Psoas muscle (tissue), 8 donors: ENCODE results near the gene KRT24. TPM values are rescaled to one million over a fixed set of nuclear protein-coding genes. Genes with fewer than 3 reads are reported as not detected.

ENCODE experiments used
- ATAC-seq, 4 donors: fragments of 200-7000 bp; cut with Tn5 transposase; one replicate each; pipeline ENCODE4 v1.9.1; 2020; ENCODE audit warnings: moderate library complexity in 3 of 4, mild to moderate bottlenecking in 2 of 4
- DNase-seq, 2 donors: peaks; one replicate each; pipeline ENCODE4 v3.0.0-alpha.2; 2020
- H3K27ac ChIP-seq: fragments of 200-600 bp; one replicate; pipeline ENCODE4 v1.8.0; 2022
- H3K27me3 ChIP-seq, 3 donors: fragments of 200-600 bp in 1 of 3; one replicate each; pipeline versions ENCODE4 v1.6.1 to v1.8.0; 2013 to 2022; ENCODE audit warnings: low read length in 2 of 3, mild to moderate bottlenecking in 2 of 3, moderate library complexity in 1 of 3; ENCODE audit not compliant: insufficient read depth in 3 of 3
- H3K36me3 ChIP-seq, 2 donors: fragments of 200-600 bp in 1 of 2; one replicate each; pipeline versions ENCODE4 v1.6.1 to v1.8.0; 2013 to 2022; ENCODE audit warnings: low read depth in 1 of 2, mild to moderate bottlenecking in 1 of 2, moderate library complexity in 1 of 2; ENCODE audit not compliant: insufficient read depth in 1 of 2
- H3K4me1 ChIP-seq: fragments of 200-600 bp; one replicate; pipeline ENCODE4 v1.8.0; 2022
- H3K4me3 ChIP-seq: fragments of 200-600 bp; one replicate; pipeline ENCODE4 v1.8.0; 2022; ENCODE audit warnings: mild to moderate bottlenecking
- H3K9me3 ChIP-seq: fragments of 200-600 bp; one replicate; pipeline ENCODE4 v1.8.0; 2022
- CTCF ChIP-seq: fragments of 200-600 bp; IDR thresholded peaks from one replicate; pipeline ENCODE4 v1.8.0; 2022; ENCODE audit warnings: antibody characterized with exemption
- WGBS, 3 donors: extraction: QIAGEN DNeasy Blood & Tissue Kit; methylation state at CpG; one replicate each; pipeline versions ENCODE4 v1.1.6 to v1.1.7; 2013; 5-methylcytosine and 5-hydroxymethylcytosine counted together
- intact Hi-C, 2 donors: fragments of 100-400 bp; cut with DNase I; formaldehyde crosslinking; loops; one replicate each; pipeline versions ENCODE4 v1.11.0 to v1.14.2; 2022
- polyA plus RNA-seq, 3 donors: library from polyadenylated mRNA; stranded (reverse); fragments of 200-250 nt; gene quantifications; one replicate each; pipeline ENCODE4 v1.2.3, GENCODE V29; 2013
- total RNA-seq, 4 donors: library from RNA; stranded (reverse); fragmentation: NEBNext Ultra II Directional in 2 of 4; extraction: Animal tissue kit (Norgen Biotek cat#: 25700) in 2 of 4; gene quantifications; one replicate each; pipeline versions ENCODE4 v1.2.1 to v1.2.4, GENCODE V29; 2021 to 2023
- donor health status: healthy with polysubstance abuse.
- donor health status: DM: no; HTN: no; CAD: no; lungs with moderate emphysema.
- donor health status: Bipolar disorder and iron deficiency.
- donor health status: healthy.
- donor health status: DM: yes; HTN: yes; CAD: no.
- donor health status: DM: no; HTN: no; CAD: no.
- donor health status: DM: no; HTN: no; CAD: no.
- donor health status: DM: yes; HTN: yes; CAD: no.

KRT24 gene
- total and polyA plus RNA-seq, 7 donors, result not detected

- ATAC-seq (no peak), DNase-seq (no peak)
- Histone ChIP-seq H3K4me3 (no peak overlapping the region), H3K27me3 (peaks cover 0 to 11% (median 6%) of the 10 kb centered on the region in 3 donors), H3K4me1 (no peaks in the 10 kb centered on the region), H3K36me3 (no peaks in the 10 kb centered on the region), H3K27ac (no peak overlapping the region), H3K9me3 (peaks cover 3% of the 10 kb centered on the region)
- intact Hi-C loops, result no loop called here
- TF ChIP-seq CTCF, result no peak
Observed at GRCh38 chr17:40666331-40666730, 37.2 kb downstream of the KRT24 start.

GRCh38 chr17:40664582-40665333 lies 38.8 kb downstream of the KRT24 start, which contains the start of gene KRT222:
TSS of gene KRT222 (minus strand) at chr17:40665177. CDS start at chr17:40665099, 78 bp downstream.
- H3K36me3 ChIP-seq, result no peaks in the 10 kb centered on the region
- H3K9me3 ChIP-seq, result peaks cover 3% of the 10 kb centered on the region
- peak within 1 kb of the TSS; percentile 38 for H3K4me3 ChIP-seq
- no peak for TF ChIP-seq CTCF
- DNase-seq, result no peak
- peaks cover 0 to 11% (median 6%) of the 10 kb centered on the region in 3 donors for H3K27me3 ChIP-seq
- intact Hi-C loops, result no loop called here
- H3K27ac ChIP-seq, result no peak within 1 kb of the TSS
- 12 to 13% (median 13%) methylated on average over 12 of the region's 12 CpGs for WGBS, 3 donors
- ATAC-seq, result no peak
- no peaks in the 10 kb centered on the region for H3K4me1 ChIP-seq

GRCh38 chr17:40663252-40663651 lies 40.3 kb downstream of the KRT24 start:
- Histone ChIP-seq H3K27me3 (peaks cover 0 to 10% (median 6%) of the 10 kb centered on the region in 3 donors), H3K4me3 (no peak overlapping the region), H3K27ac (no peak overlapping the region), H3K36me3 (no peaks in the 10 kb centered on the region), H3K9me3 (no peaks in the 10 kb centered on the region), H3K4me1 (no peaks in the 10 kb centered on the region)
- DNase-seq, result no peak
- WGBS, 3 donors, result 60 to 73% (median 65%) methylated on average over 3 of the region's 3 CpGs
- no peak for TF ChIP-seq CTCF
- intact Hi-C loops, result no loop called here
- no peak for ATAC-seq

GRCh38 chr17:40659911-40660310 lies 43.6 kb downstream of the KRT24 start:
- H3K4me3 ChIP-seq, result no peak overlapping the region
- H3K27me3 ChIP-seq, result no peaks in the 10 kb centered on the region
- intact Hi-C loops, result no loop called here
- H3K36me3 ChIP-seq, result no peaks in the 10 kb centered on the region
- 81 to 86% (median 86%) methylated on average over 7 of the region's 7 CpGs for WGBS, 3 donors
- no peaks in the 10 kb centered on the region for H3K4me1 ChIP-seq
- no peaks in the 10 kb centered on the region for H3K9me3 ChIP-seq
- no peak overlapping the region for H3K27ac ChIP-seq
- ATAC-seq, result no peak
- no peak for DNase-seq
- no peak for TF ChIP-seq CTCF

GRCh38 chr17:40658396-40658795 lies 45.2 kb downstream of the KRT24 start:
- intact Hi-C loops, result no loop called here
- ATAC-seq, result no peak

More at GRCh38 chr17:40658396-40658795, 45.2 kb downstream of the KRT24 start:
- Histone ChIP-seq H3K4me1 (no peaks in the 10 kb centered on the region), H3K36me3 (no peaks in the 10 kb centered on the region), H3K27me3 (no peaks in the 10 kb centered on the region), H3K4me3 (no peak overlapping the region), H3K9me3 (no peaks in the 10 kb centered on the region), H3K27ac (no peak overlapping the region)
- DNase-seq, result no peak
- no peak for TF ChIP-seq CTCF
